WTC11 (cell line): ENCODE results near the gene MAP3K3.

ENCODE experiments used
- CREM ChIP-seq: sonication (generic); formaldehyde crosslinking; IDR thresholded peaks from 2 replicates; pipeline ENCODE4 v1.8.1; 2022; ENCODE audit warnings: mild to moderate bottlenecking, missing genetic modification reagents, moderate library complexity
- NFYB ChIP-seq: sonication (generic); formaldehyde crosslinking; conservative IDR thresholded peaks from 2 replicates; pipeline ENCODE4 v1.8.0; 2022; ENCODE audit warnings: low read depth, missing genetic modification reagents
- ZNF138 ChIP-seq: sonication (generic); formaldehyde crosslinking; conservative IDR thresholded peaks from 2 replicates; pipeline ENCODE4 v1.8.1; 2022; ENCODE audit warnings: mild to moderate bottlenecking, moderate library complexity, missing genetic modification reagents
- ZNF219 ChIP-seq: sonication (generic); formaldehyde crosslinking; IDR thresholded peaks from 2 replicates; pipeline ENCODE4 v1.8.0; 2023; ENCODE audit warnings: missing genetic modification reagents, mild to moderate bottlenecking, borderline replicate concordance
- TF ChIP-seq, protein P1 (sequence below): fragments of 200-600 bp; IDR thresholded peaks from 2 replicates; pipeline ENCODE4 v1.8.0; 2022; ENCODE audit warnings: antibody characterized with exemption
- TF ChIP-seq, protein P2 (sequence below): fragments of 250-450 bp; sonication (Bioruptor Pico); IDR thresholded peaks from 2 replicates; pipeline ENCODE4 v1.8.0; 2021; ENCODE audit warnings: mild to moderate bottlenecking

DNA sequence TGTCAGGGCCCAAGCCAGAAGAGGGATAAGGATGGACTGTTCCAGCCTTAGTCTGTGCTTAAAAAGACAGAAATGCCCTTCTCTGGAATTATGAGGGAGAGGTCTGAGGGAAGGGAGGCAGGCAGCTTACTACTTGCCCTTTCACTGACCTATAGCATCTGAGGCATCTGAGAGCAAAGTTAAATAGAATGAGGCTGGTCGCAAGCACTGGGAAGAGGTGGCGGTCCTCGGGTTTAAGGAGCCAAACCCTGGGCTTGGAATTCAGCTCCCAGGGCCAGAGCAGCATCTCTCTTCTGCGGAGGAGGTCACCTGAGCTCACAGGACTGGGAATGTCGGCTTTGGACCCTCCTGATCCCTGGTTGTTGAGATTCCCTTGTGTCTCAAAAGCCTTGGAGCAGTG lies 80.8 kb downstream of the MAP3K3 start:
- no peak for TF ChIP-seq ZNF219
- TF ChIP-seq CREM (CRISPR knock-in tag): no peak
- TF ChIP-seq, protein P1, sequence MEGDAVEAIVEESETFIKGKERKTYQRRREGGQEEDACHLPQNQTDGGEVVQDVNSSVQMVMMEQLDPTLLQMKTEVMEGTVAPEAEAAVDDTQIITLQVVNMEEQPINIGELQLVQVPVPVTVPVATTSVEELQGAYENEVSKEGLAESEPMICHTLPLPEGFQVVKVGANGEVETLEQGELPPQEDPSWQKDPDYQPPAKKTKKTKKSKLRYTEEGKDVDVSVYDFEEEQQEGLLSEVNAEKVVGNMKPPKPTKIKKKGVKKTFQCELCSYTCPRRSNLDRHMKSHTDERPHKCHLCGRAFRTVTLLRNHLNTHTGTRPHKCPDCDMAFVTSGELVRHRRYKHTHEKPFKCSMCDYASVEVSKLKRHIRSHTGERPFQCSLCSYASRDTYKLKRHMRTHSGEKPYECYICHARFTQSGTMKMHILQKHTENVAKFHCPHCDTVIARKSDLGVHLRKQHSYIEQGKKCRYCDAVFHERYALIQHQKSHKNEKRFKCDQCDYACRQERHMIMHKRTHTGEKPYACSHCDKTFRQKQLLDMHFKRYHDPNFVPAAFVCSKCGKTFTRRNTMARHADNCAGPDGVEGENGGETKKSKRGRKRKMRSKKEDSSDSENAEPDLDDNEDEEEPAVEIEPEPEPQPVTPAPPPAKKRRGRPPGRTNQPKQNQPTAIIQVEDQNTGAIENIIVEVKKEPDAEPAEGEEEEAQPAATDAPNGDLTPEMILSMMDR: no peak
- TF ChIP-seq NFYB (CRISPR knock-in tag): no peak
- TF ChIP-seq, protein P2, sequence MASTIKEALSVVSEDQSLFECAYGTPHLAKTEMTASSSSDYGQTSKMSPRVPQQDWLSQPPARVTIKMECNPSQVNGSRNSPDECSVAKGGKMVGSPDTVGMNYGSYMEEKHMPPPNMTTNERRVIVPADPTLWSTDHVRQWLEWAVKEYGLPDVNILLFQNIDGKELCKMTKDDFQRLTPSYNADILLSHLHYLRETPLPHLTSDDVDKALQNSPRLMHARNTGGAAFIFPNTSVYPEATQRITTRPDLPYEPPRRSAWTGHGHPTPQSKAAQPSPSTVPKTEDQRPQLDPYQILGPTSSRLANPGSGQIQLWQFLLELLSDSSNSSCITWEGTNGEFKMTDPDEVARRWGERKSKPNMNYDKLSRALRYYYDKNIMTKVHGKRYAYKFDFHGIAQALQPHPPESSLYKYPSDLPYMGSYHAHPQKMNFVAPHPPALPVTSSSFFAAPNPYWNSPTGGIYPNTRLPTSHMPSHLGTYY (CRISPR knock-in tag): no peak
- TF ChIP-seq ZNF138: no peak
